ENCODE results near the gene NUBPL. TPM values are rescaled to one million over a fixed set of nuclear protein-coding genes. Genes with fewer than 3 reads are reported as not detected.
"Not testable (repeated sequence)": the region's sequence is repeated elsewhere in the genome, so short reads cannot be mapped to it uniquely, and the experiment has no call there.

Gene NUBPL
- total RNA-seq, 1 donor from 2014 or later, result 11.6 TPM

GRCh38 chr14:31858868-31859267, 297.7 kb downstream of the NUBPL start:
- no peak for DNase-seq (ENCODE audit: extremely low spot score, unreplicated experiment)
- peaks cover 15% of the 10 kb centered on the region for H3K9me3 Mint-ChIP-seq (ENCODE audit: unreplicated experiment)
- H3K27me3 Mint-ChIP-seq (ENCODE audit: unreplicated experiment), result no peaks in the 10 kb centered on the region
- H3K27ac Mint-ChIP-seq (ENCODE audit: unreplicated experiment), result no peak overlapping the region
- no peaks in the 10 kb centered on the region for H3K4me1 Mint-ChIP-seq (ENCODE audit: unreplicated experiment)
- TF ChIP-seq CTCF (IDR thresholded peaks at IDR 0.05), result no peak
- H3K4me3 Mint-ChIP-seq (ENCODE audit: unreplicated experiment), result no peak overlapping the region
- H3K36me3 Mint-ChIP-seq (ENCODE audit: unreplicated experiment), result peaks cover 1% of the 10 kb centered on the region

GRCh38 chr14:31864937-31865855, 304.0 kb downstream of the NUBPL start:
- no peaks in the 10 kb centered on the region for H3K27me3 Mint-ChIP-seq (ENCODE audit: unreplicated experiment)

GRCh38 chr14:31867570-31867969, 306.4 kb downstream of the NUBPL start:
- Mint-ChIP-seq H3K9me3 (ENCODE audit: unreplicated experiment) (peaks cover 50% of the 10 kb centered on the region), H3K4me1 (ENCODE audit: unreplicated experiment) (no peaks in the 10 kb centered on the region), H3K27ac (ENCODE audit: unreplicated experiment) (no peak overlapping the region), H3K27me3 (ENCODE audit: unreplicated experiment) (no peaks in the 10 kb centered on the region), H3K36me3 (ENCODE audit: unreplicated experiment) (peaks cover 3% of the 10 kb centered on the region), H3K4me3 (ENCODE audit: unreplicated experiment) (no peak overlapping the region)
- no peak for DNase-seq (ENCODE audit: extremely low spot score, unreplicated experiment)
- TF ChIP-seq CTCF (IDR thresholded peaks at IDR 0.05), result no peak

More at GRCh38 chr14:31864937-31865855, 304.0 kb downstream of the NUBPL start:
- H3K4me3 Mint-ChIP-seq (ENCODE audit: unreplicated experiment), result no peak overlapping the region
- TF ChIP-seq CTCF (IDR thresholded peaks at IDR 0.05), result no peak
- DNase-seq (ENCODE audit: extremely low spot score, unreplicated experiment), result no peak
- peaks cover 50% of the 10 kb centered on the region for H3K9me3 Mint-ChIP-seq (ENCODE audit: unreplicated experiment)
- no peaks in the 10 kb centered on the region for H3K4me1 Mint-ChIP-seq (ENCODE audit: unreplicated experiment)
- no peak overlapping the region for H3K27ac Mint-ChIP-seq (ENCODE audit: unreplicated experiment)
- H3K36me3 Mint-ChIP-seq (ENCODE audit: unreplicated experiment), result peaks cover 2% of the 10 kb centered on the region

GRCh38 chr14:31868096-31868495, 306.9 kb downstream of the NUBPL start:
- H3K9me3 Mint-ChIP-seq (ENCODE audit: unreplicated experiment), result peaks cover 50% of the 10 kb centered on the region
- H3K4me1 Mint-ChIP-seq (ENCODE audit: unreplicated experiment); H3K27me3 Mint-ChIP-seq (ENCODE audit: unreplicated experiment); H3K36me3 Mint-ChIP-seq (ENCODE audit: unreplicated experiment); H3K4me3 Mint-ChIP-seq (ENCODE audit: unreplicated experiment); H3K27ac Mint-ChIP-seq (ENCODE audit: unreplicated experiment); DNase-seq (ENCODE audit: extremely low spot score, unreplicated experiment): not testable (repeated sequence)

- Mint-ChIP-seq H3K4me3 (ENCODE audit: unreplicated experiment) (no peak overlapping the region), H3K27ac (ENCODE audit: unreplicated experiment) (no peak overlapping the region), H3K9me3 (ENCODE audit: unreplicated experiment) (peaks cover 3% of the 10 kb centered on the region), H3K36me3 (ENCODE audit: unreplicated experiment) (no peaks in the 10 kb centered on the region), H3K4me1 (ENCODE audit: unreplicated experiment) (peaks cover 24% of the 10 kb centered on the region), H3K27me3 (ENCODE audit: unreplicated experiment) (no peaks in the 10 kb centered on the region)
- no peak for TF ChIP-seq CTCF (IDR thresholded peaks at IDR 0.05)
- DNase-seq (ENCODE audit: extremely low spot score, unreplicated experiment), result no peak
These were observed 315.5 kb downstream of the NUBPL start for GRCh38 chr14:31876741-31877140.

Measured in osteocyte (in vitro differentiated cells).